ENCODE results near the gene PRR33.

PRR33 gene

DNA sequence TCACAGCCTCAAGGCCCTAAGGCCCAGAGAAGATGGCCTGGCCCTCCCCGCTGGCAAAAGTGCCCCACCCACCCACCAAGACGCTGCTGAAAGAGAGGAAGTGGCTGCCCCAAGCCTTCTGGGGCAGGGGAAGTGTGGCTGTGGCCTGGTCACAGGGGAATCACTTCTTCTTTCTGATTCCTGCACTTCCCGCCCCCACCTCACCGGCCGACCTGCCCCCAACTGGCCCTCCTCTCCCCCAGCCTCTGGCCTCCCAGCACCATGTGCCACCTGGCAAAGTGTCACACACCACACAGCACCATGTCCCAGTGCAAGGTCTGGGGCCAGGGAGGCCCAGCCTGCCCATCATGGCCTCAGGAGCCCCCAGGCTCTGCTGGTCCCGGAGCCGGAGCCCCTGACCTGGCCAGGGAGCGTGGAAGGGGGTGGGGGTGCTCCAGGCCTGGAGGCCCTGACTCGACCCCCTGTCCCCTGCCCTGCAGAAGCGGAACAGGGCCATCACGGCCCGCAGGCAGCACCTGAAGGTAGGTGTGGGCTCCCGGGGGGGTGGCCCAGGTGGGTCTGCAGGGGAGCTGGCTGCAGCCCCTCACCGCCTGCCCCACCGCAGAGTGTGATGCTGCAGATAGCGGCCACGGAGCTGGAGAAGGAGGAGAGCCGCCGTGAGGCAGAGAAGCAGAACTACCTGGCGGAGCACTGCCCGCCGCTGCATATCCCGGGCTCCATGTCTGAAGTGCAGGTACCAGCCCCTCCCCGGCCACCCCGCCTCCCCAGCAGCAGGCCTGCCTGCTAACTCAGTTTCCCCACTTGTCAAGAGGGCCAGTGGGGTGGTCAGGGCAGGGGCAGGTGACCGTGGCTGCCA is 51.5 kb downstream of the PRR33 start:
- in situ Hi-C loops (cut with MboI; ENCODE audit: low sequenced_read_pairs) = loop anchor here (10.0 to 25.0 kb wide), 2 partner anchors 145 to 322 kb away; partner anchors contain the start of genes INS, KRTAP5-6 and TH

- in situ Hi-C loops (cut with MboI; ENCODE audit: low sequenced_read_pairs) = loop anchor here (10.0 to 25.0 kb wide), 2 partner anchors 145 to 323 kb away; partner anchors contain the start of genes INS, KRTAP5-6 and TH
These were observed 52.3 kb downstream of the PRR33 start for GRCh38 chr11:1839204-1839923.

DNA sequence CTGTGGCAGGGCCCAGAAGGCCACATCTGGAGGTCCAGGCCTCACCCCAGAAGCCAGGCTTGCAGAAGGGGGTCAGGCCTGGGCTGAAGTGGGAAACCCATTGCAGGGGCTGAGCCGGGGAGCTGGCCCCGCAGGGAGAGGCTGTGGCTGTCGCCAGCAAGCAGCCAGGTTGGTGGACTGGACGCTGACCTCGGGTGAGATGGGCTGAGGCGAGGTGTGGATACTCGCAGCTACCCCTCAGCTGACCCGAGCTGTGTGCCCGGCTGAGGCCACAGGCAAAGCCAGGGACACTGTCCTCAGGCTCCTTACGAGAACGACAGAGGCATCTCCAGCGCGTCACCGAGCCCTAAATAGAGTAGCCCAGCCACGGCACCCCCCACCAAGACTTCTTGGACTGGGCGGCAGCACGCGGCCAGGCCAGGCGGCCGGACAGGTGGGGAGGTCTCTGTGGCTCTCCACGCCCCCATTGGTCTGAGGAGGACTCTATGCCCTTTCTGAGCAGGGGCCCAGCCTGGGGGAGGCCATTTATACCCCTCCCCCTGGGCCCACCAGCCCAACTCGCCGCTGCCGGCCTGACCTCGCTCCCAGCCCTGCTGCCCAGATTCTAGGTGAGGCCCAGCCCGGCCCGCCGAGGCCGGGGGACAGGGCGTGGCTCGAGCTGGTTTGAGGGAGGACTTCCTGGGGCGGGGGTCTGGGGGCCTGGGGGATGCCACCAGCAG is 53.1 kb downstream of the PRR33 start, which contains the start of gene TNNI2:
Gene TNNI2 (plus strand): TSS at position 556 of the 719 bp plus-strand sequence. CDS start 716 bp downstream, outside the sequence.
- in situ Hi-C loops (cut with MboI; ENCODE audit: low sequenced_read_pairs) = loop anchor here (10.0 to 25.0 kb wide), 2 partner anchors 144 to 324 kb away; partner anchors contain the start of genes INS, KRTAP5-6 and TH
